ENCODE measurements around the gene ISG15.

ISG15 gene

DNA sequence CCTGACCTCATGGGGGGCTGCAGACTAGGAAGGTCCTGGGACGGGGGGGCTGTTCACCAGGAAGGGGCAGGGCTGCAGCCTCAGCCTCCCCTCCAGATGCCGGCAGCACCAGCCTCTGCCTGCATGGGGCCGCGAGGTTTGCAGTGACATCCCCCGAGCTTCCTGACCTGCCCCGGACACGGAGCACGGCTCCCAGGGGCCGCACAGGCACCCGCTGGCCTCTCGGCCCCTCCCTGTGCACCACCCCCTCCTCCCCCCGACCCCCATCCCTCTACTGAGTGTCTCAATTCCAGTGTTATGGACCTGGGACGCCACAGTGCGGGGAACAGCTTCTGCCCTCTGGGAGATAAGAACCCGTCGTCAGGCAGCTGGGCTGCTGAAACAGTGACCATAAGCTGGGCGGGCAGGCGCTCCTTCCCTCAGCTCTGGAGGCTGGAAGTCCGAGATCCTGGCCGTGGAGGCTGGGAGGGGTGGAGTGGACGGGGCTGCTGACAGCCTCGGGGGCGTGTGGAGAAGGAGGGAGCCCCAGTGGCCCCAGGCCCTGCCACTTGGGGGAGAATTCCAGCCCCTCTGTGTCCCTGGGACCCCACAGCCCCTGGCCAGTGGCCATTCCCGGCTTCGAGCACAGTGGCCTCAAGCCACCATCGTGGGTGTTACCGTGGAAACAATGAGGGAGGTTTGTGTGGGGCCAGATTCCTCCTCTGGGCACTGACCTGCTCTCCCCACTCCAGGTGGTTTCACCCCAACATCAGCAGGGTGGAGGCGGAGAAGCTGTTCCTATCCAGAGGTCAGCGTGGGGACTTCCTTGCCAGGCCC lies 49.3 kb downstream of the ISG15 start:
- H3K4me3 ChIP-seq (ENCODE audit: low read depth, low read length) = no peak overlapping the region
- DNase-seq (ENCODE audit: low read depth) = peak; percentile 41
- TF ChIP-seq, protein P1, sequence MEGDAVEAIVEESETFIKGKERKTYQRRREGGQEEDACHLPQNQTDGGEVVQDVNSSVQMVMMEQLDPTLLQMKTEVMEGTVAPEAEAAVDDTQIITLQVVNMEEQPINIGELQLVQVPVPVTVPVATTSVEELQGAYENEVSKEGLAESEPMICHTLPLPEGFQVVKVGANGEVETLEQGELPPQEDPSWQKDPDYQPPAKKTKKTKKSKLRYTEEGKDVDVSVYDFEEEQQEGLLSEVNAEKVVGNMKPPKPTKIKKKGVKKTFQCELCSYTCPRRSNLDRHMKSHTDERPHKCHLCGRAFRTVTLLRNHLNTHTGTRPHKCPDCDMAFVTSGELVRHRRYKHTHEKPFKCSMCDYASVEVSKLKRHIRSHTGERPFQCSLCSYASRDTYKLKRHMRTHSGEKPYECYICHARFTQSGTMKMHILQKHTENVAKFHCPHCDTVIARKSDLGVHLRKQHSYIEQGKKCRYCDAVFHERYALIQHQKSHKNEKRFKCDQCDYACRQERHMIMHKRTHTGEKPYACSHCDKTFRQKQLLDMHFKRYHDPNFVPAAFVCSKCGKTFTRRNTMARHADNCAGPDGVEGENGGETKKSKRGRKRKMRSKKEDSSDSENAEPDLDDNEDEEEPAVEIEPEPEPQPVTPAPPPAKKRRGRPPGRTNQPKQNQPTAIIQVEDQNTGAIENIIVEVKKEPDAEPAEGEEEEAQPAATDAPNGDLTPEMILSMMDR (conservative IDR thresholded peaks at IDR 0.05; ENCODE audit: low read depth, low read length) = no peak

GRCh38 chr1:1063261-1063944 lies 50.1 kb downstream of the ISG15 start:
- no peak for DNase-seq (ENCODE audit: low read depth)
- TF ChIP-seq, protein P1 (conservative IDR thresholded peaks at IDR 0.05; ENCODE audit: low read depth, low read length) = no peak
- no peak overlapping the region for H3K4me3 ChIP-seq (ENCODE audit: low read depth, low read length)

All from choroid plexus epithelial cell (primary cell).